Skeletal muscle cell (primary cell): ENCODE results near the gene ITPRIPL2.

ENCODE experiments used
- DNase-seq: peaks from one replicate; pipeline ENCODE4 v3.0.0-alpha.2; 2010; ENCODE audit warnings: low read depth
- H3K4me3 ChIP-seq: 2 replicates; pipeline ENCODE4 v1.5.1; 2011; ENCODE audit warnings: low read depth, mild to moderate bottlenecking, control low read depth, low read length, moderate library complexity

ITPRIPL2 gene

GRCh38 chr16:19136549-19137196 lies 22.9 kb downstream of the ITPRIPL2 start:
- no peak overlapping the region for H3K4me3 ChIP-seq
- DNase-seq = no peak

DNA sequence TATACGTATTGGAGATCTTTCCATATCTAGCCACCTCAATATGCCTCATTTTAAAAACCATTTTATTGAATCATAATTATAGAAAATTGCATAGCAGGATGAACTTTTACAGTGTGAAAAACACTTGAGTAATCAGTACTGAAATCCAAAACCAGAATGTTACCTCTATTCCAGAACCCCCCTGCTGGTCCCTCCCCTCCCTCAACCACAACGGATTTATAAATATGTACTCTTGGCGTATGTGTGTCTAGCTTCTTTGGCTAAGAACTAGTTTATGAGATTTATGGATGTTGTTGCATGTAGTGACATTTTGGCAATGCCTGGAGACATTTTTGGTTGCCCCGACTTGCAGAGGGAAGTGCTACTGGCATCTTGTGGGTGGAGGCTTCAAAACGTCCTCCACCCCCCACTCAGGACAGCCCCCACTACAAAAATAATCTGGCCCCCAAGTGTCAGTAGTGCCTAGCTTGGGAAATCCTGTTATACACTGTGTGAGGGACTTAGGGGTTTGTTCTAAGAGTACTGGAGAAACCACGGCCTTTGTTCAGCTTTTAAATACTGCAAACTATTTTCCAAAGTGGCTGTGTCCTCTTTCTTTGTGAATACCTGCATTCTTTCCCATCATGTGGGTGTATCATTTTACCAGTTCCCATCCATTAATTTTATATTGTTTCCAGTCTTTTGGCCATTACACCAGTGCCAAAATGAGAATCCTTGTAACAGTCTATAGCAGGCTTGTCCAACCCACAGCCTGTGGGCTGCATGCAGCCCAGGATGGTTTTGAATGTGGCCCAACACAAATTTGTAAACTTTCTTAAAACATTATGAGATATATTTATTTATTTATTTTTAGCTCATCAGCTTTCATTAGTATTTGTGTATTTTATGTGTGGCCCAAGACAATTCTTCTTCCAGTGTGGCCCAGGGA lies 23.7 kb downstream of the ITPRIPL2 start:
- no peak for DNase-seq
- no peak overlapping the region for H3K4me3 ChIP-seq

DNA sequence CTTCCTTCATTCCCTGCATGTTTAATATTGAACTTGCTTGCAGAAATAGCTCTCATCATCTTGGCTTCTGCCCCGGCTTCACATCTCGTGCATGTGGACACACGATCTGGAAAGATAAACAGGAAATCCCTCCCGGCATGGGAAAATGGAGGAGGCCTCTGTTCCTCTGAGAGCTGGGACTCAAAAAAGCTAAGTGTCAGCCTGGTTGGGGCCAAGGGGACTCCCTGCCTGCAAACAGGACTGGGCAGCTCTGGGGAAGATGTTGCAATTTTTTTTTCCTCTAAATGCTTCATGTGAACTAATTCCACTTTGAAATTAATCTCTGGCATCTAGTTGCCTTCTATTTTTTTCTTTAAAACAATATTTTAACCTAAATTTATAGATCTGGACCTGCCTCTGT lies 24.8 kb downstream of the ITPRIPL2 start:
- peak; percentile 64 for DNase-seq
- H3K4me3 ChIP-seq = no peak overlapping the region

DNA sequence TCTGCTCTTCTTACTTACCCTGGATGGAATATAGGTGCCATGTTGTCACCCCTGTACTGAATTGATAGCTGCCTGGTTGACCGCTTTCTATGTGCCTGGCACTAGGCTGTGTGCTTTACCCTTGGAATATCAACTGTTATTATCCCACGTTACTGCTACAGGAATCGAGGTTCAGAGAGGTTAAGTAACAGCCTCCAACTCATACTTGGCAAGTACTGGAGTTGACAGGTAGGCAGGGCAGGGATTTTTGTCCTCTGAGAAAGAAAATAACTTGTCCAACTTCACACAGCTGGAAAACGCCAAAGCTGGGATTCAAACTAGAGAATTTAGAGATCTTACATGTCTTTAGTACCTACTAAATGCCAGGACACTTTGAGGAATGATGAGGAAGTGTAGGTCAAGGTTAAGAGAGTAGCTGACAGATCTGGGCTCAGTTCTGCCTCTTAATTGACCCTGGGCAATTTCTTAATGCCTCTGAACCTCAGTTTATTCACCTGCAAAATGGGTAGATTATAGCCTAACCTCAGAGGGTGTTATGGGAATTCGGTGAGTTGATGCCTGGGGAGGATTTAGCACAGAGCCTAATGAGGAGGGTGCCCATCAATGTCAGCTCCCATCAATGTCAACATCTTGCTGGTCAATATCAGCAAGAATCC lies 25.8 kb downstream of the ITPRIPL2 start:
- DNase-seq = no peak
- H3K4me3 ChIP-seq = no peak overlapping the region

- no peak overlapping the region for H3K4me3 ChIP-seq
- no peak for DNase-seq
These were observed 26.6 kb downstream of the ITPRIPL2 start for GRCh38 chr16:19140396-19140795.

- H3K4me3 ChIP-seq = no peak overlapping the region
- DNase-seq = no peak
These were observed 29.3 kb downstream of the ITPRIPL2 start for GRCh38 chr16:19142939-19143598.

- no peak overlapping the region for H3K4me3 ChIP-seq
- no peak for DNase-seq
These were observed 29.8 kb downstream of the ITPRIPL2 start for GRCh38 chr16:19143599-19143956.

DNA sequence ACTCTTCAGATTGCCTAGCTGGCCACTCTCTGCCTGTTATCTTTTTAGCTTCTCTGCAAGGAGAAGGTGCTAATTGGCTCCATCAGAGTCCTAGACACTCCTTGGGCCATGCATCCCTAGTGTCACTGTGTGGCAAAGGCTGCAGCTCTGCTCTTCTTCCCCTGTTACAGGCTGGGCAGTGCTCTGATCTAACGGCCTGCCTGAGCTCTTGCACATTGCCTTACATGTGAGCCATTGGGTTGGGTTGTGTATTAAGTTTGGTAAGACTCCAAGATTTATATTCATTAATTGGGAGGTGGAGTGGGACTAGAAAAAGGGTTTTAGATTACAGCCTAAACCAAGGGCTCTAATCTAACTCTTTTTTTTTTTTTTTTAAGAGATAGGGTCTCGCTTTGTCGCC lies 31.2 kb downstream of the ITPRIPL2 start:
- DNase-seq = no peak

GRCh38 chr16:19147126-19147525 lies 33.4 kb downstream of the ITPRIPL2 start:
- H3K4me3 ChIP-seq = no peak overlapping the region
- no peak for DNase-seq

More for the DNA sequence above, 31.2 kb downstream of the ITPRIPL2 start:
- H3K4me3 ChIP-seq = no peak overlapping the region

GRCh38 chr16:19147627-19148026 lies 33.9 kb downstream of the ITPRIPL2 start:
- no peak overlapping the region for H3K4me3 ChIP-seq
- no peak for DNase-seq

GRCh38 chr16:19148189-19148588 lies 34.4 kb downstream of the ITPRIPL2 start:
- no peak for DNase-seq
- no peak overlapping the region for H3K4me3 ChIP-seq

DNA sequence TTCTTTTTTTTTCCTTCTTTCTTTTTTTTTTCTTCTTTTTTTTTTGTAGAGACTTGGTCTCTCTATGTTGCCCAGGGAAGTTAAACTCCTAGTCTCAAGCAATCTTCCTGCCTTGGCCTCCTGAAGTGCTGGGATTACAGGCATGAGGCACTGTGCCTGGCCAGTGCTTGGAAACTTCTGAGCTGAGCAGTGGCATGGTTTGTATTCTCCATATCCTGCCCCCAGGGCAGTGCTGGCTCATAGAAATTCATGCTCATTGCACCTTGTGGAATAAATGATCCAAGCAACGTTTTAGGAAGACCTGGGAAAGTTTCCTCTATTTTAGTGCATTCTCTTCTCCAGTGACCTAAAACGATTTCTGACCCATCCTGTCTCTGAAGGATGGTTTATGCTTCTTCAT lies 37.5 kb downstream of the ITPRIPL2 start:
- DNase-seq = no peak
- no peak overlapping the region for H3K4me3 ChIP-seq

DNA sequence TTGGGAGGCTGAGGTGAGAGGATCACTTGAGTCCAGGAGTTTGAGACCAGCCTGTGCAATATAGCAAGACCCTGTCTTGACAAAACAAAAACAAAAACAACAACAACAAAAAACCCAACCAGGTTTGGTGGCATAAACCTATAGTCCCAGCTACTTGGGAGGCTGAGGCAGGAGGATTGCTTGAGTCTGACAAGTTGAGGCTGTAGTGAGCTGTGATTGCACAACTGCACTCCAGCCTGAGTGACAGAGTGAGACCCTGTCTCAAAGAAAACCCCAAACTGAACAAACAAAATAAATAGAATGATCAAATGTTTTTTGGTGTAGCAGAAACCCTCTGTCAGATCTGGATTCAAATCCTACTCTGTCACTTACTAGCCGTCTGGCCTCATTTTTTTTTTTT lies 38.3 kb downstream of the ITPRIPL2 start:
- no peak for DNase-seq
- no peak overlapping the region for H3K4me3 ChIP-seq

GRCh38 chr16:19153876-19154275 lies 40.1 kb downstream of the ITPRIPL2 start:
- DNase-seq = no peak
- no peak overlapping the region for H3K4me3 ChIP-seq

DNA sequence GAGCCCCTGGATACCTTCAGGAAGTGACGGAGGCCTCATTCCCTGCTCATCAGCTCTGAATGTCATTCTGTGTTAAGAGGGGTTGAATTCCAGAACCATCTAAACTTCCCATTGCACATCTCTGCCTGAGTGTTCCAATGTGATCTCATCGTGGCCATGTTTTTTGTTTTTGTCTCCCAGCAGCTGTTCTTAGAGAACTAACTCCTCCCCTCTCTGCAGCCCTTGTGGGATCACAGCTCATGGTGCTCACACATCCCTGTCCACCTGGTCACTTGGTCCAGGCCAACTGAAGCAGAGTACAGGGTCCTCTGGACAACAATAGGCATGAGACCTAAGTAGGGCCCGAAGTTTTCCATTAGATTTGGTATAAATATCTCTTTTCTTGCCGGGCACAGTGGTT lies 48.3 kb downstream of the ITPRIPL2 start:
- H3K4me3 ChIP-seq = no peak overlapping the region
- DNase-seq = no peak

DNA sequence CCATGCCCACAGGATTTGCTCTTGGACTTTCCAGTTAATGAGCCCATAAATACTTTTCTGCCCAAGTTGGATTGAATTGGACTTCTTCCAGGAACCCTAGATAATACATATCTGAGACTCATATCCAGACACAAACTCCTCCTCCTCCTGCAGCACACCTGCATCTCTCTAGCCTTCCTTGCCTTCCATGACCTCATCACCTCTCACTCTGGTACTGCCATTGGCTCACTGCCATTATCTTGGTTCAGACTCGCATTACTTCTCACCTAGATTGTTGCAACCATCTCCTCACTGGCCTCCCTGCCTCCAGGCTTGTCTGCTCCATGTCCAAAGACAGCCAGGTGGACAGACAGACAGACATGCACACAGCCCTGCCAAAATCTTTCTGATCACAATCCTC lies 49.5 kb downstream of the ITPRIPL2 start:
- no peak for DNase-seq
- no peak overlapping the region for H3K4me3 ChIP-seq

GRCh38 chr16:19164285-19164684 lies 50.5 kb downstream of the ITPRIPL2 start:
- H3K4me3 ChIP-seq = no peak overlapping the region
- DNase-seq = no peak

- no peak for DNase-seq
- H3K4me3 ChIP-seq = no peak overlapping the region
These were observed 51.3 kb downstream of the ITPRIPL2 start for GRCh38 chr16:19165101-19165500.

DNA sequence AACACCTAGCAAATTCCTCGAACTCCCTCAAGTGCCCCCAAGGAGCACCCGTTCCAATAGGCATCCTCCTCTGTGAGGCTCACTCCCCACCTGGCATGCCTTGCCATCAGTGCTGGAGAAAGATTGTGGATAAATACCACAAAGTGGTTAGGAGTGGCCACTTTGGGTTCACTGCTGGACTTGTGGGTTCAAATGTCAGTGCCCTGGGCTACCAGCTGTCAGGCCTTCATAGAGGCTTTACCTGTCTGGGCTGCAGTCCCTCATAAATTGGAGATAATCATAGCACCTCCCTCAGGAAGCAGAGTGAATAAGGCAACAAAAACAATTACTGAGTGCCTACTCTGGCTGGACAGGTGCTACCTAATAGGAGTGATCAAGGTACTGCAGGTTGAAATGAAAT lies 52.7 kb downstream of the ITPRIPL2 start:
- DNase-seq = no peak
- H3K4me3 ChIP-seq = no peak overlapping the region
